ENCODE results near the gene PPP1R1C. TPM values are rescaled to one million over a fixed set of nuclear protein-coding genes. Genes with fewer than 3 reads are reported as not detected.

Gene PPP1R1C
- total RNA-seq, 1 experiment from 2014 or later: 4.0 TPM

- no peak for DNase-seq
- no peak overlapping the region for H2AK5ac ChIP-seq (ENCODE audit: insufficient read length, low read length)
- no peak overlapping the region for H4K91ac ChIP-seq (ENCODE audit: insufficient read length, low read depth, low read length)
- no peak overlapping the region for H3K4ac ChIP-seq (ENCODE audit: low read depth, low read length)
- no peak overlapping the region for H2BK20ac ChIP-seq (ENCODE audit: low read depth, low read length, poor library complexity, severe bottlenecking)
- H3K27ac Mint-ChIP-seq: no peak overlapping the region
- no peak overlapping the region for H4K5ac ChIP-seq (ENCODE audit: insufficient read length, low read depth, low read length)
- no peak overlapping the region for H3K18ac ChIP-seq (ENCODE audit: insufficient read length, low read depth, low read length)
- no peak for TF ChIP-seq CTCF (conservative IDR thresholded peaks at IDR 0.05)
- no peak overlapping the region for H2BK5ac ChIP-seq (ENCODE audit: insufficient read length, low read length)
- H3K23me2 ChIP-seq (ENCODE audit: insufficient read length, low read depth, low read length, poor library complexity, severe bottlenecking): no peaks in the 10 kb centered on the region
- no peak overlapping the region for H2BK15ac ChIP-seq (ENCODE audit: low read depth, low read length)
- no peak overlapping the region for H2AFZ ChIP-seq (ENCODE audit: low read length)
- no peaks in the 10 kb centered on the region for H3K36me3 Mint-ChIP-seq (ENCODE audit: insufficient read depth in 1 of 3, low read depth in 3 of 3)
- no peak overlapping the region for H4K8ac ChIP-seq (replicated peaks; ENCODE audit: insufficient read length, low read depth, low read length)
- H3K79me2 ChIP-seq (ENCODE audit: insufficient read depth, low read length): no peaks in the 10 kb centered on the region
- no peaks in the 10 kb centered on the region for H3K79me1 ChIP-seq (ENCODE audit: insufficient read depth, low read depth, low read length, poor library complexity, severe bottlenecking)
- no peaks in the 10 kb centered on the region for H3K9me3 Mint-ChIP-seq
- H3K9ac ChIP-seq (ENCODE audit: extremely low read depth, insufficient read length, low read length): no peak overlapping the region
- H3K23ac ChIP-seq (ENCODE audit: insufficient read length, low read depth, low read length): no peak overlapping the region
- peaks cover 6 to 8% of the 10 kb centered on the region in 2 experiments for H3K4me1 Mint-ChIP-seq
- no peak overlapping the region for H3K4me3 Mint-ChIP-seq
- no peak overlapping the region for H3K56ac ChIP-seq (ENCODE audit: insufficient read length, low read depth, low read length)
- H3K27me3 Mint-ChIP-seq (ENCODE audit: low read depth): no peaks in the 10 kb centered on the region
- H3T11ph ChIP-seq (ENCODE audit: low read length): no peak overlapping the region
- no peak overlapping the region for H2BK12ac ChIP-seq (ENCODE audit: insufficient read length, low read depth, low read length)
- H2BK120ac ChIP-seq (ENCODE audit: low read depth, low read length, poor library complexity, severe bottlenecking): no peak overlapping the region
- H3K27ac ChIP-seq (ENCODE audit: insufficient read length, low read depth, low read length): no peak overlapping the region
- no peaks in the 10 kb centered on the region for H3K9me3 ChIP-seq (ENCODE audit: control insufficient read depth, low read depth, low read length)
- no peaks in the 10 kb centered on the region for H4K20me1 ChIP-seq (ENCODE audit: control insufficient read depth, insufficient read depth, insufficient read length)
- no peak overlapping the region for H3K14ac ChIP-seq (ENCODE audit: insufficient read depth, low read length)
- H3K27me3 ChIP-seq (ENCODE audit: insufficient read depth, low read length): no peaks in the 10 kb centered on the region
- no peaks in the 10 kb centered on the region for H3K4me1 ChIP-seq (ENCODE audit: insufficient read depth, low read length)
- no peak overlapping the region for H3K4me2 ChIP-seq (ENCODE audit: insufficient read depth, insufficient read length, low read length)
Observed at GRCh38 chr2:182115258-182115657, 129.6 kb downstream of the PPP1R1C start.
